MCF 10A (cell line): Measurements from ENCODE around the gene NTM. TPM values are rescaled to one million over a fixed set of nuclear protein-coding genes. Genes with fewer than 3 reads are reported as not detected.

Source experiments
- BruUV-seq: library from RNA; stranded (reverse); fragments of 400-500 nt; replicated peaks from 2 replicates; lab custom pipeline; 2021; lab: Mats Ljungman, UMichigan
- CTCF ChIA-PET: fragments of 300-600 bp; sonication (Branson Sonifier 250); formaldehyde crosslinking; extraction: SDS; loops from one replicate; lab custom pipeline; 2021; ENCODE audit warnings: antibody characterized with exemption, inconsistent platforms; lab: Yijun Ruan, JAX
- POLR2A ChIA-PET: fragments of 300-600, 350-650 bp; sonication (Branson Sonifier 250); formaldehyde crosslinking; extraction: SDS; loops from one replicate; lab custom pipeline; 2020; ENCODE audit warnings: antibody characterized with exemption, inconsistent platforms; lab: Yijun Ruan, JAX
- DNase-seq: peaks from one replicate; pipeline ENCODE4 v3.0.0-alpha.2; 2018; ENCODE audit not compliant: unreplicated experiment
- H3K27ac Mint-ChIP-seq: one replicate; pipeline ENCODE4 v1.8.0; 2022; ENCODE audit warnings: mild to moderate bottlenecking, low read depth, mixed read lengths; ENCODE audit not compliant: unreplicated experiment
- H3K27me3 Mint-ChIP-seq: one replicate; pipeline ENCODE4 v1.8.0; 2022; ENCODE audit warnings: mixed read lengths; ENCODE audit not compliant: insufficient read depth, unreplicated experiment
- H3K36me3 Mint-ChIP-seq: one replicate; pipeline ENCODE4 v1.8.0; 2022; ENCODE audit warnings: mild to moderate bottlenecking, moderate library complexity, mixed read lengths; ENCODE audit not compliant: insufficient read depth, unreplicated experiment
- H3K4me1 Mint-ChIP-seq: one replicate; pipeline ENCODE4 v1.8.0; 2022; ENCODE audit warnings: mixed read lengths; ENCODE audit not compliant: insufficient read depth, unreplicated experiment
- H3K4me3 Mint-ChIP-seq: one replicate; pipeline ENCODE4 v1.8.0; 2022; ENCODE audit warnings: mild to moderate bottlenecking, moderate library complexity, mixed read lengths; ENCODE audit not compliant: unreplicated experiment
- H3K9me3 Mint-ChIP-seq: one replicate; pipeline ENCODE4 v1.8.0; 2022; ENCODE audit warnings: mixed read lengths; ENCODE audit not compliant: unreplicated experiment
- CTCF ChIP-seq: fragments of 200-600 bp; IDR thresholded peaks from one replicate; pipeline ENCODE4 v1.8.0; 2022; ENCODE audit warnings: antibody characterized with exemption, mild to moderate bottlenecking; ENCODE audit not compliant: unreplicated experiment
- intact Hi-C: fragments of 100-400 bp; cut with micrococcal nuclease; formaldehyde crosslinking; loops from 2 replicates; pipeline ENCODE4 v1.14.1; 2022
- total RNA-seq: library from RNA; stranded (reverse); gene quantifications from 2 replicates; pipeline ENCODE4 v1.2.3, GENCODE V29; 2022

NTM gene
- total RNA-seq, 1 experiment from 2014 or later: not detected

- Mint-ChIP-seq H3K4me1 (no peaks in the 10 kb centered on the region), H3K27me3 (no peaks in the 10 kb centered on the region), H3K4me3 (no peak overlapping the region), H3K9me3 (peaks cover 29% of the 10 kb centered on the region), H3K36me3 (no peaks in the 10 kb centered on the region), H3K27ac (no peak overlapping the region)
- intact Hi-C loops: no loop called here
- TF ChIP-seq CTCF: no peak
- ChIA-PET POLR2A (no interaction called here), CTCF (no interaction called here)
- no peak for DNase-seq
- BruUV-seq: no TSS peak
Observed at GRCh38 chr11:132140056-132140455, 769.6 kb downstream of the NTM start.

GRCh38 chr11:132142121-132142520 is 771.7 kb downstream of the NTM start:
- no peaks in the 10 kb centered on the region for H3K27me3 Mint-ChIP-seq
- no peaks in the 10 kb centered on the region for H3K4me1 Mint-ChIP-seq
- H3K36me3 Mint-ChIP-seq: no peaks in the 10 kb centered on the region
- no TSS peak for BruUV-seq
- ChIA-PET POLR2A (no interaction called here), CTCF (interaction anchor here (0.5 kb wide), 1 partner anchor 448 kb away, joined by 3 read pairs; no protein-coding TSS in a partner anchor)
- no peak for TF ChIP-seq CTCF
- H3K27ac Mint-ChIP-seq: no peak overlapping the region
- intact Hi-C loops: no loop called here
- peaks cover 44% of the 10 kb centered on the region for H3K9me3 Mint-ChIP-seq
- no peak overlapping the region for H3K4me3 Mint-ChIP-seq
- no peak for DNase-seq

GRCh38 chr11:132142554-132142953 is 772.1 kb downstream of the NTM start:
- intact Hi-C loops: no loop called here

GRCh38 chr11:132147464-132147863 is 777.0 kb downstream of the NTM start:
- DNase-seq: no peak
- intact Hi-C loops: no loop called here
- ChIA-PET POLR2A (no interaction called here), CTCF (interaction anchor here (0.6 kb wide), 1 partner anchor 107 kb away, joined by 3 read pairs; no protein-coding TSS in a partner anchor)
- Mint-ChIP-seq H3K4me1 (no peaks in the 10 kb centered on the region), H3K4me3 (no peak overlapping the region), H3K27ac (no peak overlapping the region), H3K27me3 (no peaks in the 10 kb centered on the region), H3K36me3 (no peaks in the 10 kb centered on the region), H3K9me3 (peaks cover 41% of the 10 kb centered on the region)
- no peak for TF ChIP-seq CTCF
- no TSS peak for BruUV-seq

More at GRCh38 chr11:132142554-132142953, 772.1 kb downstream of the NTM start:
- H3K4me1 Mint-ChIP-seq: no peaks in the 10 kb centered on the region
- DNase-seq: no peak
- H3K36me3 Mint-ChIP-seq: no peaks in the 10 kb centered on the region
- H3K27me3 Mint-ChIP-seq: no peaks in the 10 kb centered on the region
- no TSS peak for BruUV-seq
- H3K9me3 Mint-ChIP-seq: peaks cover 48% of the 10 kb centered on the region
- ChIA-PET POLR2A (no interaction called here), CTCF (no interaction called here)
- TF ChIP-seq CTCF: no peak
- no peak overlapping the region for H3K4me3 Mint-ChIP-seq
- H3K27ac Mint-ChIP-seq: no peak overlapping the region
